Neuron (in vitro differentiated cells): ENCODE data around the gene BBS4.
"Not testable (repeated sequence)": the region's sequence is repeated elsewhere in the genome, so short reads cannot be mapped to it uniquely, and the experiment has no call there.

Experiments
- H2AFZ ChIP-seq: one replicate; pipeline ENCODE4 v1.6.1; 2013; ENCODE audit warnings: low read depth, mild to moderate bottlenecking, inconsistent platforms, low read length, moderate library complexity
- H3K27me3 ChIP-seq: one replicate; pipeline ENCODE4 v1.6.1; 2013; ENCODE audit warnings: low read length; ENCODE audit not compliant: insufficient read depth
- H3K36me3 ChIP-seq: one replicate; pipeline ENCODE4 v1.6.1; 2013; ENCODE audit warnings: low read length; ENCODE audit not compliant: insufficient read depth
- H3K4me1 ChIP-seq: one replicate; pipeline ENCODE4 v1.6.1; 2013; ENCODE audit warnings: low read length; ENCODE audit not compliant: insufficient read depth
- H3K4me3 ChIP-seq: 2 replicates; pipeline ENCODE4 v1.5.1; 2013; ENCODE audit warnings: mild to moderate bottlenecking, low read length, moderate library complexity
- H3K9me3 ChIP-seq: one replicate; pipeline ENCODE4 v1.6.1; 2013; ENCODE audit warnings: low read length

The BBS4 gene

GRCh38 chr15:72724028-72724427 lies 38.0 kb downstream of the BBS4 start:
- H3K36me3 ChIP-seq: peaks cover 10% of the 10 kb centered on the region
- H3K27me3 ChIP-seq: no peaks in the 10 kb centered on the region
- no peaks in the 10 kb centered on the region for H3K9me3 ChIP-seq
- no peaks in the 10 kb centered on the region for H3K4me1 ChIP-seq
- no peak overlapping the region for H2AFZ ChIP-seq
- H3K4me3 ChIP-seq: no peak overlapping the region

GRCh38 chr15:72725446-72725845 lies 39.4 kb downstream of the BBS4 start:
- Histone ChIP-seq H2AFZ (no peak overlapping the region), H3K9me3 (no peaks in the 10 kb centered on the region), H3K4me3 (no peak overlapping the region), H3K4me1 (no peaks in the 10 kb centered on the region), H3K36me3 (peaks cover 12% of the 10 kb centered on the region), H3K27me3 (no peaks in the 10 kb centered on the region)

GRCh38 chr15:72725851-72726250 lies 39.8 kb downstream of the BBS4 start:
- not testable (repeated sequence) for H3K4me1 ChIP-seq, H3K4me3 ChIP-seq, H3K9me3 ChIP-seq, H2AFZ ChIP-seq, H3K27me3 ChIP-seq
- H3K36me3 ChIP-seq: peaks cover 15% of the 10 kb centered on the region

GRCh38 chr15:72727154-72727553 lies 41.1 kb downstream of the BBS4 start:
- H3K36me3 ChIP-seq: peaks cover 25% of the 10 kb centered on the region
- H2AFZ ChIP-seq: no peak overlapping the region
- H3K27me3 ChIP-seq: no peaks in the 10 kb centered on the region
- H3K4me1 ChIP-seq: no peaks in the 10 kb centered on the region
- no peaks in the 10 kb centered on the region for H3K9me3 ChIP-seq
- no peak overlapping the region for H3K4me3 ChIP-seq

- not testable (repeated sequence) for H3K4me3 ChIP-seq, H3K27me3 ChIP-seq, H3K4me1 ChIP-seq, H3K9me3 ChIP-seq, H2AFZ ChIP-seq
- peaks cover 32% of the 10 kb centered on the region for H3K36me3 ChIP-seq
Measured at GRCh38 chr15:72728249-72728648, 42.2 kb downstream of the BBS4 start.

- no peaks in the 10 kb centered on the region for H3K27me3 ChIP-seq
- H3K36me3 ChIP-seq: peaks cover 30% of the 10 kb centered on the region
- H3K4me3 ChIP-seq: no peak overlapping the region
- no peaks in the 10 kb centered on the region for H3K9me3 ChIP-seq
- no peaks in the 10 kb centered on the region for H3K4me1 ChIP-seq
- no peak overlapping the region for H2AFZ ChIP-seq
Measured at GRCh38 chr15:72728821-72729220, 42.8 kb downstream of the BBS4 start.

- peaks cover 52% of the 10 kb centered on the region for H3K36me3 ChIP-seq
- H3K4me3 ChIP-seq: no peak overlapping the region
- H2AFZ ChIP-seq: no peak overlapping the region
- no peaks in the 10 kb centered on the region for H3K27me3 ChIP-seq
- no peaks in the 10 kb centered on the region for H3K9me3 ChIP-seq
- no peaks in the 10 kb centered on the region for H3K4me1 ChIP-seq
Measured at GRCh38 chr15:72732086-72732485, 46.1 kb downstream of the BBS4 start.

- Histone ChIP-seq H3K27me3 (no peaks in the 10 kb centered on the region), H3K4me3 (no peak overlapping the region), H3K36me3 (peaks cover 54% of the 10 kb centered on the region), H2AFZ (no peak overlapping the region), H3K9me3 (no peaks in the 10 kb centered on the region), H3K4me1 (no peaks in the 10 kb centered on the region)
Measured at GRCh38 chr15:72732516-72732915, 46.5 kb downstream of the BBS4 start.

- Histone ChIP-seq H3K27me3 (no peaks in the 10 kb centered on the region), H3K4me1 (no peaks in the 10 kb centered on the region), H3K36me3 (peaks cover 66% of the 10 kb centered on the region), H3K9me3 (no peaks in the 10 kb centered on the region), H3K4me3 (no peak overlapping the region), H2AFZ (no peak overlapping the region)
Measured at GRCh38 chr15:72733941-72734738, 48.1 kb downstream of the BBS4 start.

GRCh38 chr15:72735111-72735510 lies 49.1 kb downstream of the BBS4 start:
- Histone ChIP-seq H3K4me1 (no peaks in the 10 kb centered on the region), H3K27me3 (no peaks in the 10 kb centered on the region), H3K4me3 (no peak overlapping the region), H3K9me3 (no peaks in the 10 kb centered on the region), H3K36me3 (peaks cover 70% of the 10 kb centered on the region), H2AFZ (no peak overlapping the region)

- H3K9me3 ChIP-seq: no peaks in the 10 kb centered on the region
- peaks cover 60% of the 10 kb centered on the region for H3K36me3 ChIP-seq
- no peak overlapping the region for H3K4me3 ChIP-seq
Measured at GRCh38 chr15:72737061-72737460, 51.1 kb downstream of the BBS4 start.

GRCh38 chr15:72737723-72738122 lies 51.7 kb downstream of the BBS4 start:
- Histone ChIP-seq H3K4me3 (no peak overlapping the region), H3K9me3 (no peaks in the 10 kb centered on the region), H3K4me1 (no peaks in the 10 kb centered on the region), H2AFZ (no peak overlapping the region), H3K36me3 (peaks cover 56% of the 10 kb centered on the region), H3K27me3 (no peaks in the 10 kb centered on the region)

More at GRCh38 chr15:72737061-72737460, 51.1 kb downstream of the BBS4 start:
- no peaks in the 10 kb centered on the region for H3K4me1 ChIP-seq
- no peaks in the 10 kb centered on the region for H3K27me3 ChIP-seq
- no peak overlapping the region for H2AFZ ChIP-seq

- no peak overlapping the region for H2AFZ ChIP-seq
- no peaks in the 10 kb centered on the region for H3K9me3 ChIP-seq
- peaks cover 46% of the 10 kb centered on the region for H3K36me3 ChIP-seq
- H3K4me1 ChIP-seq: no peaks in the 10 kb centered on the region
- no peaks in the 10 kb centered on the region for H3K27me3 ChIP-seq
- no peak overlapping the region for H3K4me3 ChIP-seq
Measured at GRCh38 chr15:72740219-72740618, 54.2 kb downstream of the BBS4 start.

GRCh38 chr15:72749700-72750099 lies 63.7 kb downstream of the BBS4 start:
- no peaks in the 10 kb centered on the region for H3K27me3 ChIP-seq
- H3K4me1 ChIP-seq: no peaks in the 10 kb centered on the region
- H3K36me3 ChIP-seq: peaks cover 32% of the 10 kb centered on the region
- no peak overlapping the region for H2AFZ ChIP-seq
- peaks cover 2% of the 10 kb centered on the region for H3K9me3 ChIP-seq
- H3K4me3 ChIP-seq: no peak overlapping the region
